Right atrium auricular region (tissue), 2 donors: ENCODE data around the gene PTPRN2. TPM values are rescaled to one million over a fixed set of nuclear protein-coding genes. Genes with fewer than 3 reads are reported as not detected.

Source experiments
- DNase-seq: peaks from one replicate; pipeline ENCODE4 v3.0.0-alpha.2; 2019; ENCODE audit warnings: low spot score
- H3K27ac ChIP-seq, 2 donors: fragments of 200-600 bp; sonication (generic); 1 replicate in 1 of 2; 2 replicates in 1 of 2; pipeline ENCODE4 v1.5.1; 2016 to 2019
- H3K27me3 ChIP-seq, 2 donors: fragments of 200-600 bp; sonication (generic); one replicate each; pipeline versions ENCODE4 v1.5.1 to v1.6.0; 2017 to 2019
- H3K36me3 ChIP-seq: fragments of 200-600 bp; sonication (generic); one replicate; pipeline ENCODE4 v1.5.1; 2016
- H3K4me1 ChIP-seq, 2 donors: fragments of 200-600 bp; sonication (generic); one replicate each; pipeline versions ENCODE4 v1.5.1 to v1.6.0; 2017 to 2019
- H3K4me3 ChIP-seq, 2 donors: fragments of 200-600 bp; sonication (generic); 1 replicate in 1 of 2; 2 replicates in 1 of 2; pipeline ENCODE4 v1.5.1; 2017 to 2019; ENCODE audit warnings: mild to moderate bottlenecking in 1 of 2, moderate library complexity in 1 of 2
- H3K9me3 ChIP-seq, 2 donors: fragments of 200-600 bp; sonication (generic); one replicate each; pipeline ENCODE4 v1.5.1; 2019
- CTCF ChIP-seq, 2 donors: fragments of 200-600 bp; sonication (generic); IDR thresholded peaks; one replicate each; pipeline ENCODE4 v1.5.1; 2019; ENCODE audit warnings: antibody characterized with exemption in 2 of 2
- total RNA-seq, 2 donors: library from RNA; depleted of rRNA; stranded (reverse); fragments of >200 nt; gene quantifications; one replicate each; pipeline ENCODE4 v1.1.0, GENCODE V29; 2016

PTPRN2 gene
- total RNA-seq, 2 donors from 2014 or later: 2.6 to 2.7 TPM

GRCh38 chr7:157671358-157672255 is 916.0 kb downstream of the PTPRN2 start:
- no peak for DNase-seq
- Histone ChIP-seq H3K9me3 (no peaks in the 10 kb centered on the region), H3K27me3 (no peaks in the 10 kb centered on the region), H3K27ac (no peak overlapping the region), H3K36me3 (no peaks in the 10 kb centered on the region), H3K4me3 (no peak overlapping the region), H3K4me1 (no peaks in the 10 kb centered on the region)
- TF ChIP-seq CTCF (IDR thresholded peaks at IDR 0.05): no peak

- Histone ChIP-seq H3K27me3 (no peaks in the 10 kb centered on the region), H3K9me3 (no peaks in the 10 kb centered on the region), H3K36me3 (no peaks in the 10 kb centered on the region), H3K4me1 (no peaks in the 10 kb centered on the region), H3K27ac (no peak overlapping the region), H3K4me3 (no peak overlapping the region)
- DNase-seq: no peak
- no peak for TF ChIP-seq CTCF (IDR thresholded peaks at IDR 0.05)
Measured at GRCh38 chr7:157670490-157671357, 916.9 kb downstream of the PTPRN2 start.

GRCh38 chr7:157669768-157670351 is 917.8 kb downstream of the PTPRN2 start:
- TF ChIP-seq CTCF (IDR thresholded peaks at IDR 0.05): no peak
- H3K9me3 ChIP-seq: no peaks in the 10 kb centered on the region
- no peaks in the 10 kb centered on the region for H3K27me3 ChIP-seq
- DNase-seq: no peak
- no peaks in the 10 kb centered on the region for H3K36me3 ChIP-seq
- H3K4me3 ChIP-seq: no peak overlapping the region
- no peak overlapping the region for H3K27ac ChIP-seq
- H3K4me1 ChIP-seq: no peaks in the 10 kb centered on the region

GRCh38 chr7:157668884-157669767 is 918.5 kb downstream of the PTPRN2 start:
- no peak for DNase-seq
- no peak for TF ChIP-seq CTCF (IDR thresholded peaks at IDR 0.05)
- no peaks in the 10 kb centered on the region for H3K27me3 ChIP-seq

More at GRCh38 chr7:157668884-157669767, 918.5 kb downstream of the PTPRN2 start:
- Histone ChIP-seq H3K4me3 (no peak overlapping the region), H3K36me3 (no peaks in the 10 kb centered on the region), H3K4me1 (no peaks in the 10 kb centered on the region), H3K27ac (no peak overlapping the region), H3K9me3 (no peaks in the 10 kb centered on the region)
